IPS-11a (cell line): ENCODE data around the gene CELF1.
"Not testable (repeated sequence)": the region's sequence is repeated elsewhere in the genome, so short reads cannot be mapped to it uniquely, and the experiment has no call there.

Source experiments
- H3K4me3 ChIP-seq: one replicate; pipeline ENCODE4 v1.5.1; 2013; ENCODE audit warnings: low read depth, low read length, control low read depth

Gene CELF1

DNA sequence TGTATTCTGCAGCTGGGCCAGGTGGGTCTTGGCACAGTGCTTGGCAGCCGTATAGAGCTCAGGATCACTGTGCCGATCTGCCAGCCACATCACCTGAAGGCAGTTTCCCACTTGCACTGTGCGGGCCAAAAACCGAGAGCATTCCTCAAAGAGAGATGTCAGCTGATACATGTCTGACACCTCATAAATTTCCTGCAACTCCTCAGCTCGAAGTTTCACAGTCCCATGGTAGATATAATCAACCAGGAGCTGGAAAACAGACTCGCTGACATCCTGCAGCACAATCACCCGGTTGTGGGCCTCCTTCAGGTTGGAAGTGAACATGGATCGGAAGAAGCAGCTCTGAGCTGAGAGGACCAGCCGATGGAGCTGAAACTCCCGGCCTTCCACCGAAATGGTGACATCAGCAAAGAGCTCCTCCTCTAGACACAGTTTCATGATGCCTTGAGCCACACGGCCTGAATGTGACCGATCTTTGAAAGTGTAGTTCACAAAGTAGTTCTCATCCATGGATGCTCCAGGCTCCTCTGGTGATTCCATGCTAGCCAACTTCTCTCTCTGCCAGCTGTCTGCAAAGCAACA is 24.6 kb upstream of the CELF1 start:
- H3K4me3 ChIP-seq, result peak overlapping the region; percentile 98

DNA sequence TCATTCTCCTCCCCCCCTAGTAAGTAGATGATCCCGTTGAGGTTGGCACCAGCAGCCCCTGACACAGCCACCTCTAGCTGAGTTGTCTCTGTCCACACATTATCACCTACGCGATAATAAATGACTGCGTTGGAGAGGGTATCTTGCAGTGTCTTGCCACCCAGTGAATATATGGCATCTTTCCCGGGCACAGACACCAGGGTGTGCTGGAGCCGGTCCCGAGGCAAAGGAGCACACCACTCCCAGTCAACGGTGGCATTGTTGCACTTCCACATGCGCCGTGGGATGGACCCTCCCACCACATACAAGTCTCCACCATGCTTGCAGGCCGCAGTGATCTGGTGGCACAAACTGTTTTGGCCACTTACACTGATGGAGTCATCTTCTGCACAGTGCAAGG is 20.4 kb upstream of the CELF1 start:
- no peak overlapping the region for H3K4me3 ChIP-seq

DNA sequence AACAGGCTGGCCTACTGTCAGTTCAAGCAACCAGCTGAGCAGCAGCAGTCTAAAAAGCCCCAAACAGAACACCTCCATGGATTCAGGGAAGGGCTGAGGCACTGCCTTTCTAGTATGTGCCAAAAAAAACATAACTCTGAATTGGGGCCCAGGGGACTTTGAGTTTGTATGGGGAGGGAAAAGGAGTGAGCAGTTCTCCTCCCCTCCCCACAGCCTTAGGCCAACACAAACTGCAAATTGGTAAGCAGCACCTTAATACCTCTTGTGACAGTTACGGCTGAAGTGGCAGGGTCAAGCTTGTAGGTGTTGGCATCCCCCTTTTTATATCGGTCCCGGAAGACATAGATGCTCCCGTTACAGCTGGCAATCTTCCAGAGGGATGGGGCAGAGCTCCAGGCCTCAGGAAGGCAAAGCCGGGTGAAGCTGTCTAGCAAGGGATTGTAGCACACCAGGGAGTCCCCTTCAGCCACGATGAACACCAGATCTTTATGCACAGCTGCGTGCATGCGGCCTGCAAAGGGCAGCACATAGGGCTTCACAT is 19.9 kb upstream of the CELF1 start:
- H3K4me3 ChIP-seq, result no peak overlapping the region

DNA sequence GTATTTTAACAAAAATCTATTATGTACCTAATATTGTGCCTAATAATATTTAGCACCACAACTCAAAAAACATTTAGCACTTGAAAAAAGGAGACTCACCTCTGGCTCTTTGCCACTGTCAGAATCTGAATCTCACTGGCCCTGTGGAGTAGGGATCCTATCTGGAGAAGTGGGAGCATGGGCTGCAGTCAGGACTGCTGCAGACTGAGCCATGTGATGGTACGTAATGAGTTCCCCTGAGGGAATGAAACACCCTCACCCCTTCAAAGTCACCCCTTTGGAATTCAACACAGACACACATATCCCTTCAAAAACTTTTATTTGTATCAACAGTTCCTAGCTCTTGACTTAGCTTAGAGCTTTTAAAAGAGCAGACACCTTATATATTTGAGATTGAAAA is 19.0 kb upstream of the CELF1 start:
- H3K4me3 ChIP-seq, result no peak overlapping the region

DNA sequence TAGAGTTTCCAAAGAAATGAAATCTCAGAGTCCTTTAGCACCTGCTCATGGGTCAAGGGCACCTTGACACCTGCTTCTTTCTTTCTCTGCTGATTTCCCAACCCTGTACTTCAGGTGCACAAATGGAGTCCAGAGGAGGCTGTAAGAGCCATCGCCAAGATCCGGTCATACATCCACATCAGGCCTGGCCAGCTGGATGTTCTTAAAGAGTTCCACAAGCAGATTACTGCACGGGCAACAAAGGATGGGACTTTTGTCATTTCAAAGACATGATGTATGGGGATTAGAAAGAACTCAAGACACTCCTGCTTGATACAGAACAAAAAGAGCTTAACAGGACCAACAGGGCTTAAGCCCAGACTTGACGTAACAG is 18.4 kb upstream of the CELF1 start:
- no peak overlapping the region for H3K4me3 ChIP-seq

DNA sequence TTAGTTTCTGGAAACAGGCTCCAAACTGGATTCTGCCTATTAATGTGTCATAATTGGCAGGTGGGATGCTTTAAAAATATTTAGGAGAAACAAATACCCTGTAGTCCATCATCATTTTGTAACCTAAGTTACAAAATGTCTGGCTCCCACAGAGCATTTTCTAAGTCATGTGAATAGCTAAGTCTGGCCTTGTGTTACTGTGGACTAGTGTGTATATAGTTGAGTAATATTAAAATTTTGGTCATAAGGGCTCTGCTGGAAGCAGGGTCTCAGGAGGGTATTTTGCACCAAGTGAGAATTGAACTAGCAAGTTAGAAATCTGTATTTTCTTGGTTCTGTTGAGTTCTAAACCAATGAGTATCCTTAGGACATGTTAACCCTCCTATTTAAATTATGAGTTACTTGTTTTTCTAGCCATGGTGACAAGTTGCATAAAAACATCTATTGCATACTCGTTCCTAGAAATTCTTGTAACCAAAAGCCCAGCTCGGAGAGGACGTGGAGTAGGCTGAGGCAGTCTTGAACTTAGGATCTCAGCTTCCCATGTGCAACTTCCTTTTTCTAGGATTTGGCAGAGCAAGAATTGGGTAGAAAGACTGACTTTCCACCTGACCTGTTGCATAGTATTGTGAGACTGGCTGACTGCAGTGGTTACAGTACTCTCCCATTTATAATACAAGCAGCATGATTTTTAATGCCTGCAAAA is 17.9 kb upstream of the CELF1 start:
- H3K4me3 ChIP-seq, result no peak overlapping the region

DNA sequence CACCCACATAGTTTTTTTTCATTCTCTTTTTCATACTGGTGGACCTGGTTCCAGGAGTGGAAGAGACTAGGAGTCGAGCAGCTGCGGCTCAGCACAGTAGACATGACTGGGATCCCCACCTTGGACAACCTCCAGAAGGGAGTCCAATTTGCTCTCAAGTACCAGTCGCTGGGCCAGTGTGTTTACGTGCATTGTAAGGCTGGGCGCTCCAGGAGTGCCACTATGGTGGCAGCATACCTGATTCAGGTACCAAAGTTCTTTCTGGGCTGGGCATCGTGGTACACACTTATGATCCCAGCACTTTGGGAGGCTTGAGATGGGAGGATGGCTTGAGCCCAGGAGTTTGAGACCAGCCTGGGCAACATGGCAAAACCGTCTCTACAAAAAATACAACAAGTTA is 16.7 kb upstream of the CELF1 start:
- H3K4me3 ChIP-seq, result no peak overlapping the region

DNA sequence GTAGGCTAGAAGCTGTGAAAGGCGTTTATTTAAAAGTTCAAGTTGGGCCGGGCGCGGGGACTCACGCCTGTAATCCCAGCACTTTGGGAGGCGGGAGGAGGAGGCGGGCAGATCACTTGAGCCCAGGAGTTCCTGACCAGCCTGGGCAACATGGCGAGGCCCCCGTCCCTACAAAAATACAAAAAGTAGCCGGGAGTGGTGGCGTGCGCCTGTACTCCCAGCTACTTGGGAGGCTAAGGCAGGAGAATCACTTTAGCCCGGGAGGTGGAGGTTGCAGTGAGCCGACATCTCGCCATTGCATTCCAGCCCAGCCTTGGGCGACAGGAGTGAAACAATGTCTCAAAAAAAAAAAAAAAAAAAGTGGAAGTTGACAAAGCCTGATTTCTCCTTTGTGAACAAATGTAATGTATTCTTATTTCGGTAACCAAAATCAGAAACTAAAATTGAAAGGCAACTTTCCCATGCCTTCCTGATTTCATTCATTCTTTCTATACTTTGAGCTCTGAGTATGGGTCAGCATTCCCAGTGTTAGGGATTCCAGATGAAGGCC is 13.3 kb upstream of the CELF1 start:
- H3K4me3 ChIP-seq, result peak overlapping the region; percentile 87

DNA sequence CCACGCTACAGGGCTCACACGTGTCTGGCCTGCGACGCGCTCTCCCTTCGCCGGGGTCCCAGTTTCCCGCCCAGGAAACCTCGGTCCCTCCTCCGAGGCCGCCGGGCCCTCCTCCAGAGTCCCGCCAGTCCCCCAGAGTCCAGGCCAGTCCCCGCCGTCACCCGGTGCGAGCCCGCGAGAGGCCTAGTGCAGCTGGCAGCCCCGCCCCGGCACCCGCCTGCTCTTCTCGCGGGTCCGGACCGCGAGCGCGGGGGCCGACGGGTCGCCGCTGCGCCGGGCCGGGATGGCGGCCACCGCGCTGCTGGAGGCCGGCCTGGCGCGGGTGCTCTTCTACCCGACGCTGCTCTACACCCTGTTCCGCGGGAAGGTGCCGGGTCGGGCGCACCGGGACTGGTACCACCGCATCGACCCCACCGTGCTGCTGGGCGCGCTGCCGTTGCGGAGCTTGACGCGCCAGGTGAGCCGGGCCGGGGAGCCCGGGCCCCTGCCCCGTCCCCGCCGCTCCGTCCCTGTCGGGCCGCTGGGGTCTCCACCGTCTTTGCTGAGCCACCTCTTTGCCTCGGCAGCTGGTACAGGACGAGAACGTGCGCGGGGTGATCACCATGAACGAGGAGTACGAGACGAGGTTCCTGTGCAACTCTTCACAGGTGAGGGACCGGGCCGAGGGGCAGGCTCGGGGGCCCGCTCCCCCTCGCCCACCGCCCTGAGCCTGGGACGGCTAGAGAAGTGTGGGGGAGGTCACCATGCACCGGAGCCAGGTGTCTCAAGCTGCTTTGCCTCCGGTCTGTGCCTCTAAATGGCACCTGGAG is 12.6 kb upstream of the CELF1 start, which contains the start of gene PTPMT1:
Gene PTPMT1, plus strand, starts transcription at position 260 of the 809 bp plus-strand sequence. Its CDS starts 24 bp downstream, at position 284.
- peak within 1 kb of the TSS; percentile 87 for H3K4me3 ChIP-seq

DNA sequence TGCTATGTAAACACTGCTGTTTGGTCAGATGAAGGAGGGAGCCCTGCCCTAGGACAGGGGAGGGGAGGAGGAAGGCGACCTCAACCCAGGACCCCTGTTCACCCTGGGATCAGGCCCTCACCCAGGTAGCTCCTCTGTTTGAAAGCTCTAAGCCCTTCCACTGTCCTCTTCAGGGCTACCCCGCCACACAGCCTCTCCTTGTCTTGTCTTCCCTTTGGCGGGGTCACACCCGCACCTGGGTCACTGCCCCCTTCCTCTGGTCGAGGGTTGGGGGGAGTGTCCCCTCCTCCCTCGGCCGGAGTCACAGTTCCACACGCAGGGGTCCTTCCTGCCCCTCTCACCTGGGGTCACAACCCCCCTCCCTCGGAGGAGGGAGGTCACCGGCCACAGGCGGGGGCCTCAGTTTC is 12.0 kb upstream of the CELF1 start:
- H3K4me3 ChIP-seq, result peak overlapping the region; percentile 87

DNA sequence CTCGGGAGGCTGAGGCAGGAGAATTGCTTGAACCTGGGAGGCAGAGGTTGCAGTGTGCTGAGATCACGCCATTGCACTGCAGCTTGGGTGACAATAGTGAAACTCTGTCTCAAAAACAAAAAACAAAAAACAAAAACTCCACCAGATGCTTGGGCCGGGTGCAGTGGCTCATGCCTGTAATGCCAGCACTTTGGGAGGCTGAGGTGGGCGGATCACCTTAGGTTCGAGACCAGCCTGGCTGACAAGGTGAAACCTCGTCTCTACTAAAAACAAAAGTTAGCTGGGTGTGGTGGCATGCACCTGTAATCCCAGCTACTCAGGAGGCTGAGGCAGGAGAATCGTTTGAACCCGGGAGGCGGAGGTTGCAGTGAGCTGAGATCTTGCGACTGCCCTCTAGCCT is 11.4 kb upstream of the CELF1 start:
- not testable (repeated sequence) for H3K4me3 ChIP-seq

DNA sequence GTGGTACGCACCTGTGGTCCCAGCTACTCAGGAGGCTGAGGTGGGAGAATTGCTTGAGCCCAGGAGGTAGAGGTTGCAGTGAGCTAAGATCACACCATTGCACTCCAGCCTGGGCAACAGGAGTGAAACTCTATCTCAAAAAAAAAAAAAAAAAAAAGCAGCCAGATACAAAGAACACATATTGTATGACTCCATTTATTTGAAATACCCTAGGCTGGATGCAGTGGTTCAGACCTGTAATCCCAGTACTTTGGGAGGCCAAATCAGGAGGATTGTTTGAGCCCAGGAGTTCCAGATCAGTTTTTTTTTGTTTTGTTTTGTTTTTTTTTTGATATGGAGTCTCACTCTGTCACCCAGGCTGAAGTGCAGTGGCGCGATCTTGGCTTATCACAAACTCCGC is 9.5 kb upstream of the CELF1 start:
- H3K4me3 ChIP-seq, result not testable (repeated sequence)

DNA sequence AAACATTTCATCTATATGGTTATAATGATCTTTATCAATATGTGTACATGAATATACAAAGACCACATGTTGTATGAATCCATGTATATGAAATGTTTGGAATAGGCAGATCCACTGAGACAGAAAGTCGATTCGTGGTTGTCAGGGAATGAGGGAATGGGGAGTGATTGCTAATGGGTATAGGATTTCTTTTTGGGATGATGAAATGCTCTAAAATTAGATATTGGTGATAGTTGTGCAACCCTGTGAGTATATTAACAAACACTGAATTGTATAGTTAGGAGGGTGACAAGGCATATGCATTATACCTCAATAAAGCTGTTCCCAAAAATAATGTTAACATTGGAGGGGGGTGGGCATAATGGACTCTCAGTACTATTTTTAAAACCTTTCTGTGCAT is 7.5 kb upstream of the CELF1 start:
- no peak overlapping the region for H3K4me3 ChIP-seq

DNA sequence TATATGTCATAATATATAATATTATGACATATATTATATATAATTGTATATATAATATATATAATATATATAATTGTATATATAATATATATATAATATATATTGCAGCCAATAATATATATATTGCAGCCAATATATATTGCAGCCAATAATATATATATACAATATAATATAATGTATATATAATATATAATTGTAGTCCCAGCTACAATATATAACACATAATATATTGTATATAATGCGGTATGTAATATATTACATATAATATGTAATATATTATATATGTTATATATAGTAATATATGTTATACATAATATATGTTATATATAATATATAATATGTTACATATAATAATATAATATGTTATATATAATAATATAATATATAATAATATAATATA is 5.8 kb upstream of the CELF1 start:
- H3K4me3 ChIP-seq, result no peak overlapping the region

DNA sequence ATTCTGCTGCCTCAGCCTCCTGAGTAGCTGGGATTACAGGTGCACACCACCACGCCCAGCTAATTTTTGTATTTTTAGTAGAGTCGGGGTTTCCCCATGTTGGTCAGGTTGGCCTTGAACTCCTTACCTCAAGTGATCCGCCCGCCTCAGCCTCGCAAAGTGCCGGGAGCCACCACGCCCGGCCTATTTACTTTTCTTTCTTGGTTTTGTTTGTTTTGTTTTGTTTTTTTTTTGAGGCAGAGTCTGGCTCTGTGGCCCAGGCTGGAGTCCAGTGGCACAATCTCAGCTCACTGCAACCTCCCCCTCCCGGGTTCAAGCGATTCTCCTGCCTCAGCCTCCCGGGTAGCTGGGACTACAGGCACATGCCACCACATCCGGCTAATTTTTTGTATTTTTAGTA is 4.1 kb upstream of the CELF1 start:
- not testable (repeated sequence) for H3K4me3 ChIP-seq

DNA sequence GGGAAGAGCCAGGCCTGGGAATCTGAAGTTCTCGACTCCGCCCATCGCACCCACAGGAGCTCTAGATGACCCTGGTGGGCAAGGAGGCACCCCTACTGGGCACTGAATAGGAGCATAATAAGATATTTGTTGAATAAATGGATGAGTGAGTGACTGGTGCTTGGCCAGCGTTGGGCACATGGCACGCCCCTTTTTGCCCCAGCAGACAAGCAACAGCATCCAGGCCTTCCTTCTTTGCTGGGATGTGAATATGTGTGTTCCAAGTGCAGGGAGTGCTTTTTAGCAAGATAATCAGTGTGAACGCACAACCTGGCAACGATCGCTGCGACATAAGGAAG is 443 bp upstream of the CELF1 start:
- peak overlapping the region; percentile 56 for H3K4me3 ChIP-seq

DNA sequence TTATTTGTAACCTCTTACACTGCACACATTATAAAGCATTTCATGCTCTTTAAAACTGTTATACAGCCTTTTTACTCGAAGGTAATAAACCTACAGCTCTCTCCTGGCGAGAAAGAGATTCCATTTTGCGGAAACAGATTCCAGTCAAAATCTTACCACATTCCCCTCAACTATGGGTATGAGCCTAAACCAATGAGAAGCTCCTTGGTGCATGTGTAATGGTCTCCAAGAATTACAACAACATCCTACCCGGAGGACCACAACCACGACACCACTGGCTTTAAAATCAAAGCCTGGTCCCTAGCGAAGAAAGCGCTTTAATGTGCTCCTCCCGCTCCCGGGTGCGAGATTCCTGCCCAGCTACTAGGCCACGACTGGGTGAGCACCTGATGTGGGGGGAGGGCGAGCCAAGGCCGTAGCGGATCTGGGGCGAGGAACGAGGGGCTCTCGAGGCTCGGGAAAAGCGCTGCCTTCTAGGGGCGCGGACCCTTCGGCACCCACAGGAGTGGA is 821 bp downstream of the CELF1 start:
- peak overlapping the region; percentile 90 for H3K4me3 ChIP-seq

DNA sequence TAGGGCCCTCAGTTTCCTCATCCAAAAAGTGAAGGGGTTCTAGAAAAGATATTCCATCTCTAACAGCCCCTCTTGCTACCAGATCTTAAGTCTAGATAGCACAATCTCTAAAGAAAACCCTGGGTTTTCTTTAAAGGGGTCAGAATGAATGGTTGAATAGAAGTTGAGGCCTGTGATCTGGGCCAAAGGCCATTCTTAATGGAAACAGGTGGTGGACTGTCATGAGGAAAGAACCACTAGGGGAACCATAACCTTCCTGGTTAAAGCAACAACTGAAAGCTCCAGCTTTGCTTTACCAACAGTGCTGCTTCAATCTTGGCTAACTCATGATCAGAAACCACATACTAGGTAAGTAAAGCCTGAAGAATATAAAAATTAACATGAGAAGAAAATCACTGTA is 1.8 kb downstream of the CELF1 start:
- H3K4me3 ChIP-seq, result no peak overlapping the region

DNA sequence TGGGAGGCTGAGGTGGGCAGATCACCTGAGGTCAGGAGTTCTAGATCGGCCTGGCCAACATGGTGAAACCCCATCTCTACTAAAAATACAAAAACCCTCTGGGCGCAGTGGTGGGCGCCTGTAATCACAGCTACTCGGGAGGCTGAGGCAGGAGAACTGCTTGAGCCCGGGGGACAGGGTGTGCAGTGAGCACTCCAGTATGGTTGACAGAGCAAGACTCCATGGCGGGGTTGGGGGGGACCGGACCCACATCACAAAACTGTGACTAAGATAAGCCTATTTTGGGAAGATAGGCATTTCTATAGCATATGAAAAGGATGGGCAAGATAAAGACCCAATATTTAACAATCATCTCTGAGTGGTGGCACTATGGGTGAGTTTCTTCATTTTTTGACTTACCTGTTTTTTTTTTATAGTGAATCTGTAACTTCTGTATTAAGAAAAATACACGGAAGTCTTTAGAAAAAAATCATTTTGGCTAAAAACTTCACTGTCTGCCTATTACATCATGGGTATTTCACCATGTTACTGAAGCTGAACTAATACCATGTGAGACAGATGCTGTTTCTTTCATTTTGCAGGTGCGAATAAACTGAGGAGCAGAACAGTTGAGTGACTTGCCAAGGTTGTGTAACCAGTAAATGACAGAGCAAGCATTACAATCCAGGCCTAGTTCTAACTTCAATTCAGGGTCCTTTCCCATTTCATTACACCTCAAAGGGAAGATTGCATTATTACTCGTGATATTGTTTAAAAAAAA is 2.5 kb downstream of the CELF1 start:
- no peak overlapping the region for H3K4me3 ChIP-seq

DNA sequence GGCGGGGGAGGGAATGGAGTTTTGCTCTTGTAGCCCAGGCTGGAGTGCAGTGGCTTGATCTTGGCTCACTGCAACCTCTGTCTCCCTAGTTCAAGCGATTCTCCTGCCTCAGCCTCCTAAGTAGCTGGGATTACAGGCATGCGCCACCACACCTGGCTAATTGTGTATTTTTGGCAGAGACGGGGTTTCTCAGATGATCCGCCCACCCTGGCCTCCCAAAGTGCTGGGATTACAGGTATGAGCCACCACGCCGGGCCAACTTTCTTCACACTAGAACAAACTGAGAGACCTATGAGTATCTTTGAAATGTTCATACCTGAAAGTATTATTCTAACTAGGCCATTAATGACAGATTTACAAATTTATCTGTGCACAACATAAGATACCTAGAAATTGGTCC is 6.7 kb downstream of the CELF1 start:
- H3K4me3 ChIP-seq, result not testable (repeated sequence)

DNA sequence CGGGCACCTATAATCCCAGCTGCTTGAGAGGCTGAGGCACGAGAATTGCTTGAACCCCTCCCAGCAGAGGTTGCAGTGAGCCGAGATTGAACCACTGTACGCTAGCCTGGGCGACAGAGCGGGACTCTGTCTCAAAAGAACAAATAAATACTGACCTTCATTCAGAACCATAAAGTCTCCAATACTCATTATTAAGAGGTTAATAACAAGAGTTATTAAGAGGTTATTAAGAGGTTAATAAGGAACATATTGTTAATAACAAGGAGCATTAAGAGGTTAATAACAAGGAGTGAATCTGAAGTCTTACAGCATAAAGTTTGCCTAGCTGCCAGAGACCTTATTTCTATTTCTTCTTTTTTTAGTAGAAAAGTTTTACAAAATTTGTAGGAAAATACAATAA is 7.6 kb downstream of the CELF1 start:
- H3K4me3 ChIP-seq, result no peak overlapping the region
